HG03108 (cell line): ENCODE measurements around the gene TTC28.

Experiments used
- ATAC-seq: cut with Tn5 transposase; IDR thresholded peaks from one replicate; pipeline ENCODE4 v1.9.1; 2021; ENCODE audit warnings: moderate library complexity; ENCODE audit not compliant: unreplicated experiment

The TTC28 gene

DNA sequence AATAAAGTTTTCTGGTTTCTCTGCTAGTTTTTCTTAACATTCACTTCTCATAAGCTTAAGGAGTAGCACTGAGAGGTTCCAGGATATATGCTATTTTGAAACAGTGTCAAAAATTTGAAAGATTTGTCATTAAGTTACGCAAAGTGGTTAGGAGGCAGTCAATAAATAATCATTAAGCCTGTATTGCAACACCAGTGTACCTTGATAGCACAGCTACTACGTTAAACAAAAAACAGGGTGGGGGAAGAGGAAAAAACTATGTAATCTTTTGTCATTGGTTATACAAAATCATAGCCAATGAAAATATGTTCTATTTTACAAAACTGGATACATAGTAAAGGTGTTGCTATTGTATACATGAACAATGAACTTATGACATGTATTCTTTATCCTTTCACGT is 730.2 kb downstream of the TTC28 start:
- ATAC-seq = no peak

DNA sequence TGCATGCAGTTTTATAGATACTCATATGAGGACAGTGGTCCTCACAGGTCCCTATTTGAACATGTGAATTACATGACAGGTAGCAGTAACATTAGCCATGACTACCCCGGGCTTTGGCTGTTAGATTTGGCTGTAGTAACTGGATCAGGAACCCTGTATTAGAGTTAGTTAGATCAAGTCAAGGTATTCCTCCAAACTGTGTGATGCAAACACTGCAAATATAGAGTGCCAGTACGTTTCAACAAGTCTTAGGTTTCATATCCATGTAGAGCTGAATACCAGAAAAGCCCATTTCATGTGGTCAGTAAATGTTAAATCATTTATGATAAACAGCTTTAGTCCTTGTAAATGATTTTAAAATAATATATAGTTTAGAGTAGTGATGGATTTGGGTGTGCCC is 731.1 kb downstream of the TTC28 start:
- no peak for ATAC-seq

DNA sequence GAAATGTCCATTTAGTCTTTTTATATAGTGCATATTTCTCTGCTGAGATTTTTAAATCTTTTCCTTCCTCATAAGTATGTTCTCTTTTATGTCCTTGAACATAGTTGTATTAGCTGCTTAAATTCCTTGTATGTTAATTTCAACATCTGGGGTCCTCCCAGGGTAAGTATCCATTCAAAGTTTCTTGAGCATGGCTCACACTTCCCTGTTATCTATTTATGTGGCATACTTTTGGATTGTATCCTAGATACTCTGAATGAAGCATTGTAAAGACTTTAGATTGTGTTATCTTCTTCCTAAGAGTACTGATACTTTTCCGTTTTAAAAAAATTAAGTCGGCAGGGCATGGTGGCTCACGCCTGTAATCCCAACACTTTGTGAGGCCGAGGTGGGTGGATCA is 732.2 kb downstream of the TTC28 start:
- ATAC-seq = no peak

DNA sequence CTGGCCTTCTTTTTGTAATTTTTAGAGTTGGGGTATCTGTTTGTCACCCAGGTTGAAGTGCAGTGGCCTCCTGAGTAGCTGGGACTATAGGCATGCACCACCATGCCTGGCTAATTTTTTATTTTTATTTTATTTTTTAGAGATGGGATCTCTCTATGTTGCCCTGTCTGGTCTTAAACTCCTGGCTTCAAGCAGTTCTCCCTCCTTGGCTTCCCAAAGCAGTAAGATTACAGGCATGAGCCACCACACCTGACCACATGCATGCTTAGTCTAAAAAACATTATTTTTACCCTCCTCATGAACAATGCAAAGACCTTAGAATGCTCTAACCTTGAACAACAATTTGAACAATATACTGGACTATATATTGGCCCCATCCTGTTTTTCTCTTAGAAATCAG is 738.5 kb downstream of the TTC28 start:
- ATAC-seq = no peak

DNA sequence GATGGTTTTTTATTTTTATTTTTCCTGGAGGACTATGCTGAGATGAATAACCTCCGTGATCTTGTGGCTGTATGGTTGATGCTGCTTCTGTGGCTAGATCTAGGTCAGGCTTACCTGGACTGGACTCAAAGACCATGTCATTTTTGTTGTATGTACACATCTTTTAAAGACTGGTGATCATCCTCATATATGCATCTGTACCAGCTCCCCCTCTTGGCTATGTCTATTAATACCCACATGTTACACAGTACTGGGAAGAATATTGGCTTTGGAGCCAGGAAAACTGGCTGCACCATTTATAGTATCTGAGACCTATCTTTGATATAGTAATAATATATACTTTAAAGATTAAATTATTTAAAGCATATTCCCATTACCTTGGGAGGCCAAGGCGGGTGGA is 742.2 kb downstream of the TTC28 start:
- ATAC-seq = no peak

DNA sequence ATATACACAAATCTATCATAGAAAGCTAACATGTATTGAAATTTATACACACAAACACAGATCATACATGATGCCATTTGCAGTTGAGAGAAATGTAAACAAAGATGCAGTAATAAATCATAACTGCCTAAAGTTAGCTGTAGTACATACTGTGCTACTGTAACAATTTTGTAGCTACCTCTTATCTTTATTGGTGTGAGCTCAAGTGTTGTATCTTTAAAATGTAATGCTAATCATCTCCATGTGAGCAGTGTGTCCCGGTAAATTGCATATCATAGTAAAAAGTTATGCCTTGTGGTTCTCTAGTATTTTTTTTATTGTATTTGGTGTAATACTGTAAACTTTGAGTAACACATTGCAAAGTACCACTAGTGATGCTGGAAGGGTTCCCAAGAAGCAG is 743.7 kb downstream of the TTC28 start:
- ATAC-seq = no peak

DNA sequence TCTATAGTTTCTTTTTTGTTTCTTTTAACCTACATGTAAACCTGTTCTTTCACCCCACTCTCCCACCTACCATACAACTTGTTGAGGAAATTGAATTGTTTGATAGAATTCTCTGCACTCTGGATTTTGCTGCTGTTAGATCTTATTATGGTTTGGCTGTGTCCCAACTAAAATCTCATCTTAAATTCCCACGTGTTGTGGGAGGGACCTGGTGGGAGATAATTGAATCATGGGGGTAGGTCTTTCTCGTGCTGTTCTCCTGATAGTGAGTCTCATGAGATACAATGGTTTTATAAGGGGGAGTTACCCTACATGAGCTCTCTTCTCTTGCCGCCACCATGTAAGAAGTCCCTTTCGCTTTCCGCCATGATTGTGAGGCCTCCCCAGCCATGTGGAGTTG is 745.6 kb downstream of the TTC28 start:
- no peak for ATAC-seq

DNA sequence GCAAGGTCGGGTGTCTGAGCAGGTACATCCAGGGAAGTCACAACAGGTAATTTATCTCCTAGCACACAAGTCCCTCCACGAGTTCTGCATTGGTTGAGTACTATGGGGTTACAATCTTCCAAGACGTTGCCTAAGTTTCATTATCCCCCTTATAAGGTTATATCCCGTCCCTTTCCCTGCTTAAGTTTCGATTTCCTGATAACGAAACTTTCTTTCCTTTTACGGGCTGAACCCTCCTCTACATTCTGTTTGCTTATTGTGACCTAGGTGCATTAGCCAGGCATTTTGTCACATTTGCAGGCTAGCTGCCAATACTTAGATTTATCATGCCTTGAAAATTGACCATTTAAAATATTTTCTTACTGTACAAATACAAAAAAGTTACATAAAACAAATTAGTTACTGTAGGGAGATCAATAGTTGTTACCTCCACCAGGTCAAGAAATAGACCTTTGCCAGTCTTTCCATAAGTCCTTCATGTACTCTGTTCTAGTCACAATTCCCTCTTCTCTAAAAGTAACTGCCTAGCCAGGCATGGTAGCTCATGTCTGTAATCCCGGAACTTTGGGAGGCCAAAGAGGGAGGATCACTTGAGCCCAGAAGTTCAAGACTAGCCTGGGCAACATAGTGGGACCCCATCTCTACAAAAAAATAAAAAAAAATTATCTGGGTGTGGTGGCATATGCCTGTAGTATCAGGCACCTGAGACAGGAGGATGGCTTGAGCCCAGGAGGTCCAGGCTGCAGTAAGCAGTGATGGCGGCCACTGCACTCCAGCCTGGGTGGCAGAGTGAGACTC is 746.3 kb downstream of the TTC28 start:
- no peak for ATAC-seq

DNA sequence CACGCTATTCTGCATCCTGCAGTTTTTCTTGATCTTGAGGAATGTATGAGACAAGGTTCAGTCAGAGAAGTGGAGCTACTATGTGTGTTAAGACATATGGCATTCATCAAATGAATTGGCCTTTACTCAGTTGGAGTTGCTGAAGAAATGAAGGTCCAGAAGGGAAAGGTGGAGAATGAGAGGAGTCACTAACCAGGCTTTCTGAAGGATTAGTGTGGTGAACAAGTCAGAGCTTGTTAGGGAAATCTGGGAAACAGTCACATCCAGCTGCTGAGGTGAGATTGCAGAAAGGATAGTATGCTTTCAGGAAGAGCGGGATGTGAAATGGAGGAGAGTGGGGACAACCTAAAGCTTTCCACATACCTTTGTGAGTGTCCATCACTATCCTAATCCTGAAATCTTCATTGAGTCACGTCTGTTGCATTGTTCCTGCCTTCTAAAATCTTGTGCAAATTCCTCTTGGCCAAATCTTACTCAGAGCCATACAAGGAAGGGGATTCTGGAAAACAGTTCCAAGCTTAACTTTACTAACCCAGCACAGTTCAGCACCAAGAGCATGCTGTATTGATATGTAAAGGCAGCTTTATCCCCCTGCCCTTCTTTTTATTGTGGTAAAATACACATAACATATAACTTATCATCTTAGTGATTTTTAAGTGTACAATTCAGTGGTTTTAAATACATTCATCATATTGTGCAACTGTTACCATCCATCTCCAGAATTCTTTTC is 749.1 kb downstream of the TTC28 start:
- no peak for ATAC-seq
